MCF 10A (cell line): Measurements from ENCODE around the gene ADARB1. TPM values are rescaled to one million over a fixed set of nuclear protein-coding genes. Genes with fewer than 3 reads are reported as not detected.

Experiments
- BruUV-seq: library from RNA; stranded (reverse); fragments of 400-500 nt; replicated peaks from 2 replicates; lab custom pipeline; 2021; lab: Mats Ljungman, UMichigan
- CTCF ChIA-PET: fragments of 300-600 bp; sonication (Branson Sonifier 250); formaldehyde crosslinking; extraction: SDS; loops from one replicate; lab custom pipeline; 2021; ENCODE audit warnings: antibody characterized with exemption, inconsistent platforms; lab: Yijun Ruan, JAX
- POLR2A ChIA-PET: fragments of 300-600, 350-650 bp; sonication (Branson Sonifier 250); formaldehyde crosslinking; extraction: SDS; loops from one replicate; lab custom pipeline; 2020; ENCODE audit warnings: antibody characterized with exemption, inconsistent platforms; lab: Yijun Ruan, JAX
- DNase-seq: peaks from one replicate; pipeline ENCODE4 v3.0.0-alpha.2; 2018; ENCODE audit not compliant: unreplicated experiment
- H3K27ac Mint-ChIP-seq: one replicate; pipeline ENCODE4 v1.8.0; 2022; ENCODE audit warnings: mild to moderate bottlenecking, low read depth, mixed read lengths; ENCODE audit not compliant: unreplicated experiment
- H3K27me3 Mint-ChIP-seq: one replicate; pipeline ENCODE4 v1.8.0; 2022; ENCODE audit warnings: mixed read lengths; ENCODE audit not compliant: insufficient read depth, unreplicated experiment
- H3K36me3 Mint-ChIP-seq: one replicate; pipeline ENCODE4 v1.8.0; 2022; ENCODE audit warnings: mild to moderate bottlenecking, moderate library complexity, mixed read lengths; ENCODE audit not compliant: insufficient read depth, unreplicated experiment
- H3K4me1 Mint-ChIP-seq: one replicate; pipeline ENCODE4 v1.8.0; 2022; ENCODE audit warnings: mixed read lengths; ENCODE audit not compliant: insufficient read depth, unreplicated experiment
- H3K4me3 Mint-ChIP-seq: one replicate; pipeline ENCODE4 v1.8.0; 2022; ENCODE audit warnings: mild to moderate bottlenecking, moderate library complexity, mixed read lengths; ENCODE audit not compliant: unreplicated experiment
- H3K9me3 Mint-ChIP-seq: one replicate; pipeline ENCODE4 v1.8.0; 2022; ENCODE audit warnings: mixed read lengths; ENCODE audit not compliant: unreplicated experiment
- CTCF ChIP-seq: fragments of 200-600 bp; IDR thresholded peaks from one replicate; pipeline ENCODE4 v1.8.0; 2022; ENCODE audit warnings: antibody characterized with exemption, mild to moderate bottlenecking; ENCODE audit not compliant: unreplicated experiment
- intact Hi-C: fragments of 100-400 bp; cut with micrococcal nuclease; formaldehyde crosslinking; loops from 2 replicates; pipeline ENCODE4 v1.14.1; 2022
- total RNA-seq: library from RNA; stranded (reverse); gene quantifications from 2 replicates; pipeline ENCODE4 v1.2.3, GENCODE V29; 2022

ADARB1 gene
- total RNA-seq, 1 experiment from 2014 or later: 19.4 TPM

GRCh38 chr21:45047257-45047656, 27.1 kb upstream of the ADARB1 start:
- intact Hi-C loops: no loop called here

GRCh38 chr21:45048026-45048698, 26.2 kb upstream of the ADARB1 start:
- no peak for DNase-seq
- intact Hi-C loops: no loop called here
- CTCF ChIA-PET: no interaction called here
- no peak overlapping the region for H3K4me3 Mint-ChIP-seq
- POLR2A ChIA-PET: interaction anchor here (1.1 kb wide), 1 partner anchor 80 kb away, joined by 3 read pairs; no protein-coding TSS in a partner anchor
- peaks cover 43% of the 10 kb centered on the region for H3K27me3 Mint-ChIP-seq
- TF ChIP-seq CTCF: no peak
- H3K4me1 Mint-ChIP-seq: no peaks in the 10 kb centered on the region
- peaks cover 8% of the 10 kb centered on the region for H3K9me3 Mint-ChIP-seq
- BruUV-seq: no TSS peak
- no peaks in the 10 kb centered on the region for H3K36me3 Mint-ChIP-seq
- no peak overlapping the region for H3K27ac Mint-ChIP-seq

More at GRCh38 chr21:45047257-45047656, 27.1 kb upstream of the ADARB1 start:
- Mint-ChIP-seq H3K36me3 (no peaks in the 10 kb centered on the region), H3K4me1 (peaks cover 2% of the 10 kb centered on the region), H3K27me3 (peaks cover 44% of the 10 kb centered on the region), H3K9me3 (peaks cover 8% of the 10 kb centered on the region), H3K27ac (no peak overlapping the region), H3K4me3 (no peak overlapping the region)
- TF ChIP-seq CTCF: no peak
- ChIA-PET CTCF (no interaction called here), POLR2A (interaction anchor here (1.1 kb wide), 1 partner anchor 81 kb away, joined by 3 read pairs; no protein-coding TSS in a partner anchor)
- BruUV-seq: no TSS peak
- DNase-seq: no peak

GRCh38 chr21:45048968-45049367, 25.4 kb upstream of the ADARB1 start:
- ChIA-PET CTCF (no interaction called here), POLR2A (no interaction called here)
- no peak overlapping the region for H3K27ac Mint-ChIP-seq
- H3K4me1 Mint-ChIP-seq: no peaks in the 10 kb centered on the region
- peaks cover 47% of the 10 kb centered on the region for H3K27me3 Mint-ChIP-seq
- no peak for TF ChIP-seq CTCF
- H3K9me3 Mint-ChIP-seq: peaks cover 8% of the 10 kb centered on the region
- BruUV-seq: no TSS peak
- intact Hi-C loops: no loop called here
- no peak for DNase-seq
- no peaks in the 10 kb centered on the region for H3K36me3 Mint-ChIP-seq
- H3K4me3 Mint-ChIP-seq: no peak overlapping the region

GRCh38 chr21:45049714-45050344, 24.6 kb upstream of the ADARB1 start:
- CTCF ChIA-PET: no interaction called here
- POLR2A ChIA-PET: interaction anchor here (0.5 kb wide), 1 partner anchor 248 kb away, joined by 3 read pairs; the partner anchor contains the start of gene UBE2G2
- H3K27me3 Mint-ChIP-seq: peaks cover 44% of the 10 kb centered on the region
- intact Hi-C loops: no loop called here
- H3K9me3 Mint-ChIP-seq: peaks cover 8% of the 10 kb centered on the region
- BruUV-seq: no TSS peak
- H3K4me3 Mint-ChIP-seq: no peak overlapping the region
- H3K36me3 Mint-ChIP-seq: no peaks in the 10 kb centered on the region
- no peak for TF ChIP-seq CTCF
- H3K4me1 Mint-ChIP-seq: no peaks in the 10 kb centered on the region
- no peak overlapping the region for H3K27ac Mint-ChIP-seq
- no peak for DNase-seq
